Measurements from ENCODE around the gene NEDD9.

NEDD9 gene

DNA sequence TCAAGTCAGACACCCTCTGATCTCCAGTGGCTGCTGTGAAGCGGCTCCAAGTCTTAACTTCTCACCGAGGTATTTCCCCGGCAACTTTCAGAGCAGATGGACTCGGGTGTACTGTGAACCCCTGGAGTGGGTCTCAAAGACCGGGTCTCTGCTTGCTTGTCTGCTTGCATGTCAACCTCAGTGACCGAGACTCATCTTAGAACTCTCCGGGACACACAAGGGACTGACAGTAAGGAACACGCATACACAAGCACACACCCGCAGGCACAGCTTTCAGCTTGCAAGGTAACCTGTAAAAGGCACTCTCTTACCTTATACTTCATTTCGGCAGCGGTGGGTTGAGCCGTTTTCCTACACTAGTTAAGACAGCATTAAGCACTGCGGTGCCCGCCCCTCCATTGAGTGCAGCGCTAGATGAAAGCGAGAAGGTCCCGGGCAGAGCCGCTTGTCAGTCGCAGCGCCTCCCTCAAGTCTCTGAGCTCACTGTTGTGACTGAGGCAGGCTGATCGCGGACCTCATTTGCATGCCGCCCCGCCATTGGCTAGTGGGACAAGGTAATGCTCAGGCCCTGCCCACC, at the start of gene NEDD9:
TSS of gene NEDD9 (minus strand) at position 476 of the 577 bp plus-strand sequence. CDS start at position 323, 153 bp downstream.
- DNase-seq (ENCODE audit: low spot score), result peak; percentile 92

DNA sequence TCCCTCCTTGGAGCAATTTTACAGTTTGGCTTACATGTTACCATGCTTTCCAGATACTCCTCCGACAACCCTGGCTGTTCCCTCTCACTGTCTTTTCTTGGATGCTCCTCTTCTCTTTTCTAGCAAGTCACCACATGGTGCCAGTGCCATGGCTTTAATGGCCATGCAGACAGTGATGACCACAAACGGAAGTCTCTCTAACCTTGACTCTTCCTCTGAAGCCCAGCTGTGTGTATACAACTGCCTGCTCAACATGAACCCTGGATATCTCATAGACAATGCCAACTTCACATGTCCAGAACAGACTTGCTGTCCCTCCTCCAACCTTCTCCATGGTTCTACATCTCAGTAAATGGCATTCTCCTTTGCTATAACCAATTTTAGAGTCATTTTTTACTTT, 49.8 kb upstream of the NEDD9 start:
- DNase-seq (ENCODE audit: low spot score), result no peak

DNA sequence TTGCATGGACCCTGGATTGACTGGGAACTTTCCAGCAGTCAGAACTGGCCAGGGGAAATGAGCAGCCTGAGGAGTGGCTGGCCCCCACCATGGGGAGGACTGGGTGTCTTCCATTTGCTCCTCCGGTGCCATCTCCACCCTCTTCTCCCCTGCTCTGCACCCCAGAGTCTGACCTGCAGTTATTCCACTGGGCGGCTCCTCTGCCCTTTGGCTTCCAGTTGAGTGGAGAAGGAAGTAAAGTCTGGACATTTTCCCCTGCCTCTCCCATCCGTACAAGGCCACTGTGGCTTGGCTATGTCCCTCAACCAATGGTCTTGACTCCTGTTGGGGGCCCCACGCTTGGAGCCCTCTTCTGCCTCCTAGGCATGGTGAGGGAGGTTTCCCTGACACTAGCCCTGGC, 47.9 kb upstream of the NEDD9 start:
- no peak for DNase-seq (ENCODE audit: low spot score)

GRCh38 chr6:11279284-11279689, 46.8 kb upstream of the NEDD9 start:
- no peak for DNase-seq (ENCODE audit: low spot score)

DNA sequence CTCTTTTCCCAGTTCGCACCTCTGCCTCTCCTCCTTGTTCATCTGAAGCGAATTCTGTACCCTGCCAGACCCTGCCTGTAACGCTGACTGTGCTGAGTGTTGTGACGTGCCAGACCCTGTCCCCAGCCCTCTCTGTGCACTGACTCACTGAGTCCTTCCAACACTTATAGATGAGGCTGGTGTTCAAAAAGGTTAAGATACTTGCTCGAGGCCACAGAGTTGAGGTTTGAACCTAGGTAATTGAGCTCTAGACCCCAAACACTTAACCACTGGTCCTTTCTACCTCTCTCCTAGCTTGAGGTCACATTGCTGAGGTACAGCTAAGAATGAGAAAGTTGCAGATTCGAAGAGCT, 45.7 kb upstream of the NEDD9 start:
- DNase-seq (ENCODE audit: low spot score), result no peak

GRCh38 chr6:11277275-11278206, 45.1 kb upstream of the NEDD9 start:
- no peak for DNase-seq (ENCODE audit: low spot score)

- no peak for DNase-seq (ENCODE audit: low spot score)
Measured at GRCh38 chr6:11276911-11277274, 44.4 kb upstream of the NEDD9 start.

GRCh38 chr6:11276228-11276627, 43.8 kb upstream of the NEDD9 start:
- no peak for DNase-seq (ENCODE audit: low spot score)

DNA sequence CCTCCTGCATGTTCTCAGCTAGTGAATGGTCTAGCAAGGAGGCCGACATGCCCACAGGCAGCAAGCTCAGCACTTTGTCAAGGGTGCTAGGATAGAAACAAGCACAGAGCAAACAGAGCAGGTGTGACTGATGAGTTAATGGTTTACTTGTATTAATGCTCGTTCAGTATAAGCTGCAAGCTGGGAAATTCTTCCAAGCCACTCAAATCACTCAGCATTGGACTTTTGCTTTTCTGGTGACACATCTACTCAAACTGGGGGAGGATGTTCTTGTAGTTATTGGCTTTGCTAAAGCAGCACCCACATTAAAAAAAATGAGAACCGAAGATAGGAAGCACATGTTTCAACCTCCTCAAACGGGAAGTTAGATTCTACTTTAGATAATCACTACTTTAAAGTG, 43.1 kb upstream of the NEDD9 start:
- DNase-seq (ENCODE audit: low spot score), result no peak

DNA sequence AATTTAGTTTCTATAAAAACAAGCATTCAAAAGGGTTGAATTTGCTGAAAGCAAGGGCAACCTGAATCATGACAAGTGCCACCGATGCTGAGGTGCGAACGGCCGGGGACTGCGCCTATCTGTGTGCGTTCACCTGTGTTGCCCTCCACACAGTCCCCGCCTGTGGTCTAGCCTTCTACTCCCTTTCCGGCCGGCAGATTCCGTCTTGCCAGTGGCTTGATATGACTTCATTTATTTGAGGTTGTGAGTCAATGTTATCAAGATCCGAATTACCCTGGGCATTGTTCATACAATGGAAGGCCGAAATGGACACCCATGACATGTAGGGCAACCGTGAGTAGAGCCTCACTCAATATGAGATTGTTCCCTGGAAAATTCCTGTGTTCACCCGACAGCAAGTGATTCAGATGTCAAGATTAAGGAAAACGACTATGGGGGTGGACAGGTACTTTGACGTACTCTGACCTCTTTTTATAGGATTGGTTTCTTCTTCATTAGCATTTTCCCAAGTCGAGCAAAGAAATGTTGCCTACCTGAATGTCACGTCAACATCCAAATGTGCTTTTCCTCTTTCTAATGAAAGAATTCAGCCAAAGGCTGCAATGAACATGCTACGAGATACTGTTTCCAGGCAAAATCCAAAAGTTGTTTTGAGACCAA, 41.1 kb upstream of the NEDD9 start:
- DNase-seq (ENCODE audit: low spot score), result no peak

GRCh38 chr6:11272491-11273192, 40.2 kb upstream of the NEDD9 start:
- no peak for DNase-seq (ENCODE audit: low spot score)

DNA sequence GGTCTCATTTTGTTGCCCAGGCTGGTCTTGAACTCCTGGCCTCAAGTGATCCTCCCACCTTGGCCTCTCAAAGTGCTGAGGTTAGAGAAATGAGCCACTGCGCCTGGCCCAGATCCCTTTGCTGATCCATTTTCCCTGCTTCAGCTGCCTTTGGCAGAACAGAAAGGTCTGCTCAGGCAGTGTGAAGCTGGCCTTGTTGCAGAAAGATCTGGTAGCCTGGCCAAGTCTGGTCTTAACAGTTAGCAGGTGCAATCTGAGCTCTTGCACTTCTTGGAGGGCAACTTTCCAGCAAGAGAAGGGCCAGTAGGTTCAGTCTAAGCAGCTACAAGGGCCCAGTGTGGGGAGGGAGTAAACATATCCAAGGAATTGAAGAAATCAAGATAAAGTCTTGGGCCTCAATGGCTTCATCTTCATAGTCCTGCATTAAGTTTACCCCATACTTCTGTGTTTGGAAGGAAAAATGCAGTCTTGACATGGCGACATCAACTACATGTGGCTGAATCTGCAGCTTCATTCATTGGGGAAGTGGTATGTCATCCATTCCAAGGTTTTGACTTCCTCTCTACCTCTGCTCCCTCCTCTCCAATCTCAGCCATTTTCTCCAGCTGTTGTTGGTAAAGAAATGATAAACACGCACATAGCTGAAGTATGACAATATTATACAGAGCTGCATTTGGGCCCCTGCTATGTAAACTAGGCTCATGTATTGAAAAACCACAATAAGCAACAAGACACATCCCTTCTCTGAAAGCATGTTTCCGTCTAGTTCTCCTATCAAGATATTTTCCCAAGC, 39.0 kb upstream of the NEDD9 start:
- no peak for DNase-seq (ENCODE audit: low spot score)

GRCh38 chr6:11270030-11271027, 37.9 kb upstream of the NEDD9 start:
- no peak for DNase-seq (ENCODE audit: low spot score)

DNA sequence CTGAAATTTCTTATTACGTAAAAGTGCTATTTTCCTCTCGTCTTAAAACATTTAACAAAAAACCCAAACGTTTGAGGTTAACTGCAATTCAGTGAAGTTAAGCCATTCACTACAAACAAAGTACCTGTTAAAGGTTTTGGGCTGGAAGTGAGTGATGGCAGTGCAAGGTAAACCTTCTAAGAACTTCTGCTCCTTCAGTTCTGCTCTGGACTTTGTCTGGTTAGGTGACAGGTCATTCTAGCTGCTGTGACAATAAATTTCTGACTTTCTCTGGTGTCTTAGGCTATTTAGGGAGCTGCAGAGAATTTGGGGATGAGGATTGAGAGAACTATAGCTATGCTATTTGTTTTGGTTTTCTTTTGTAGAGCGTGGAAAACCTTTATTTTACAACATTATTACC, 36.5 kb upstream of the NEDD9 start:
- DNase-seq (ENCODE audit: low spot score), result no peak

DNA sequence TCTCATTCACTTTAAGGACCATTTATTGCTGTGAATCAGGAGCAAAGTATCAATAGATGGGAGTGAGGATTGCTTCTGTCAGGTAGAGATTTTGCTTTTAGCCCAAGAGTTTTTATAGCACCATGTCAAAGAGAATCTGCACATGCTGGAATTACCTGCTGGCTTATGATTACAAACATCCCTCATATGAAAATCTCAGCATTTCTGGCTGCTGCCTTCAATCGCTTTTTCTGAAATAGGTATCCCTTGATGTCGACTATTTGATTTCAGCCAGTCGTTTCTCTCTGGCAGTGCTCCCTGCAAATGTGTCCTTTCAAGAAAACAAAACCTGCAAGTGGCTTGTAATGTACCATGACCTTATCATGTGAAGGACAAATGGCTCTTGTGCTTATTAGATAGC, 34.5 kb upstream of the NEDD9 start:
- no peak for DNase-seq (ENCODE audit: low spot score)

DNA sequence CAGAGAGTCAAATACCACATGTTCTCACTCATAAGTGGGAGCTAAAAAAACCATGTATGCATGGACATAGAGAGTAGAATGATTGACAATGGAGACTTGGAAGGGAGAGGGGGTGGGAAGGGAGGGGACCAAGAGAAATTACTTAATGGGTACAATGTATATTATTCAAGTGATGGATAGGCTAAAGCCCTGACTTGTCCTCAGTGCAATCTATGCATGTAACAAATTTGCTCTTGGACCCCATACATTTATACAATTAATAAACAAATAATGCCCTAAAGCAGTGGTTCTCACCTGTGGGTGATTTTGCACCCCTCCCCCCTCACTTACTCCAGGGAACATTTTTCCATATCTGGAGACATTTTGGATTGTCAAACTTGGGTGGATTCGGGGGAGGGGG, 33.5 kb upstream of the NEDD9 start:
- DNase-seq (ENCODE audit: low spot score), result no peak

GRCh38 chr6:11264100-11264499, 31.6 kb upstream of the NEDD9 start:
- no peak for DNase-seq (ENCODE audit: low spot score)

DNA sequence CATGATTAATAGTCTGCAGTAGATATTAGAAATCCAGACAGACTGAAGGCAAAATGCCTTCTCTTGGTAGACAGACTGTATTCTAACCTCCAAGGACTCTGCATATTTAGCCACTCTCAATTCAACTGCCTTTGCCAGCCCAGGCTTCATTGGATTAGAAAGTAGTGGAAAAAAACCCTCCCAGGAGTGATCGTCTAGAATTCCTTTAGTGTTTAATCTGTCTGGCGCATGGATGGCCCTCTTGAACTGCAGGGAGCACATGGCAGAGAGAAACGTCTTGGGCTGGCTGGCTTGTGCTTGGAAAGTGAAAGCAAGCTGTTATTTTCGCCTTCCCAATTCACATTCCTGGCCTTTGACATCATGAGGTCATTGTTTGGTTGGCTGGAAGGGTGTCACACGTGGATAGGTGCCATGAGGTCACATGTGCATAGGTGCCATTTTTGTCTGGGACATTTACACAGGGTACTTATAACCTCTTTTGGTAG, 30.9 kb upstream of the NEDD9 start:
- DNase-seq (ENCODE audit: low spot score), result no peak

DNA sequence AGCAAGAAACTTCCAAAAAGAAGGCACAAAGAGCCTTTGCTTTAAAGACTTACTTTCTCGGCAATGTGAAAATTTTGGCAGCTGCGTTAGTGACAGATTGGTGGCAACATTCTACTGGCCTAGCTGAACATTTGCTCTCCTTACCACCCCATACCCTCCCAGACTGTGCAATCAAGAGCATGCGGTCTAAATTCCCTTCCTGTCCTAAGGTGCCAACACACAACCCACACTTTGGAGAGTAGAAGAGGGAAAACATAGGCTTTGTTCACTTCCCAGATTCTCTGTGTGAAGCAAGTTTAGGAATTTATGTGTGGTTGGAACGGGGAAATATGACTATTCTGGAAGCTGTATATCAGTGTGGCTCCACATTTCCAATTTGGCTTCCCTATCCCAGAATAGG, 29.8 kb upstream of the NEDD9 start:
- DNase-seq (ENCODE audit: low spot score), result no peak

Data from globus pallidus (tissue), 1 donor.